SK-N-SH (cell line): ENCODE measurements around the gene GMPR2.

Experiments
- CHD2 ChIP-seq: fragments of 150-350 bp; IDR thresholded peaks from 2 replicates; pipeline ENCODE4 v1.6.1; 2018; ENCODE audit warnings: low read length; ENCODE audit not compliant: partially characterized antibody
- CTCF ChIP-seq: fragments of 200-600 bp; sonication (generic); IDR thresholded peaks from 2 replicates; pipeline ENCODE4 v1.6.1; 2017; ENCODE audit warnings: antibody characterized with exemption, mild to moderate bottlenecking, moderate library complexity
- RAD21 ChIP-seq: IDR thresholded peaks from 2 replicates; pipeline ENCODE4 v1.6.1; 2012; ENCODE audit warnings: mild to moderate bottlenecking, low read length
- REST ChIP-seq: IDR thresholded peaks from 2 replicates; pipeline ENCODE4 v1.6.1; 2012; ENCODE audit warnings: mild to moderate bottlenecking, low read depth, low read length, moderate library complexity

- TF ChIP-seq RAD21 (no peak), CTCF (no peak), REST (no peak), CHD2 (no peak)
Observed at GRCh38 chr14:24282736-24283135, 50.0 kb downstream of the GMPR2 start.
